HG02798 (cell line): ENCODE results near the gene DCAF17.
"Not testable (repeated sequence)": the region's sequence is repeated elsewhere in the genome, so short reads cannot be mapped to it uniquely, and the experiment has no call there.

ENCODE experiments used
- ATAC-seq: cut with Tn5 transposase; IDR thresholded peaks from one replicate; pipeline ENCODE4 v1.9.1; 2021; ENCODE audit warnings: mild to moderate bottlenecking; ENCODE audit not compliant: unreplicated experiment, poor library complexity

Gene DCAF17

GRCh38 chr2:171509945-171510731 is 76.1 kb downstream of the DCAF17 start:
- peak; percentile 86 for ATAC-seq

- no peak for ATAC-seq
Observed at GRCh38 chr2:171512014-171512413, 78.0 kb downstream of the DCAF17 start.

DNA sequence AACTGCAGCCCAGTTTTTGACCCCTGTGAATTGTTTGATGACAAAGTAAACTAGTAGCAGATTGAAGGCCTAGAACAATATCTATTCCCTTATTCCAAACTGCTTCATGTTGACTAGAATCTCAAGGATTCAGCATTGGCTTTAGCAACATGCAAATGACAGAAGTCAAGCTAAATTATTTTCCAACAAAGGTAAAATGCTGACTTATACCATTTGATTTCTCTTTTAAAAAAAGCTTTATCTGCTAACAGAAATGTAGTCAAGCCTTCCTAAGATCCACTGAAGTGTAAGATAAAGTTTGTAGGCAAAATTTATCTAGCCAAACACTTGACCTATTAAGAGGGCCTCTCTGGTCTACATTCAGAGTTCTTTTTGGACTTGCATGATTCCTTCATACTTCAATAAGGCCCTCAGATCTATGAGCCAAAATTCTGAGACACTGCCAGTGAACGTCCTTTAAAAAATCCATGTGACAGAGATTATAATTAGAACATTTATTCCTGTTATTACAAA is 78.7 kb downstream of the DCAF17 start:
- no peak for ATAC-seq

GRCh38 chr2:171513719-171514160 is 79.7 kb downstream of the DCAF17 start:
- ATAC-seq = peak; percentile 43

- no peak for ATAC-seq
Observed at GRCh38 chr2:171514908-171515582, 81.0 kb downstream of the DCAF17 start.

GRCh38 chr2:171515672-171516298 is 81.8 kb downstream of the DCAF17 start:
- ATAC-seq = no peak

DNA sequence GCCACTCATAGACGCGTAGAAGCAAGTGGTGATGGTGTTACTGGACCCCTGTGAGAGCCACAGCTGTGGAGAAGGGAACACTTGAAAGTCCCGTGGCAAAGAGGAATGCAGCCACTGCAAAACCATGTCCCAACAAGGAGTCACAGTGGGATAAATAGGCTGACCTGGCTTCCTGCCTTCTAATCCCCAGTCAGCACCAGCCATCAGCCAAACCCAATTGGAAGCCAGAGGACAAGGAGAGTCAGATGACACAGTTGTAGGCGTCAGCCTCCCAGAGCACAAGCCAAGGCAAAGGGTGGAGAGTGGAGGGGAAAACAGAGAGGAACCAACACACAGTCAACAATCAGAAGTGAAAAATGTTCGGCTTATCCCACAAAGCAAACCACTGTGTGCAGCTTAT is 82.8 kb downstream of the DCAF17 start:
- ATAC-seq = no peak

- ATAC-seq = no peak
Observed at GRCh38 chr2:171520471-171520870, 86.4 kb downstream of the DCAF17 start.

DNA sequence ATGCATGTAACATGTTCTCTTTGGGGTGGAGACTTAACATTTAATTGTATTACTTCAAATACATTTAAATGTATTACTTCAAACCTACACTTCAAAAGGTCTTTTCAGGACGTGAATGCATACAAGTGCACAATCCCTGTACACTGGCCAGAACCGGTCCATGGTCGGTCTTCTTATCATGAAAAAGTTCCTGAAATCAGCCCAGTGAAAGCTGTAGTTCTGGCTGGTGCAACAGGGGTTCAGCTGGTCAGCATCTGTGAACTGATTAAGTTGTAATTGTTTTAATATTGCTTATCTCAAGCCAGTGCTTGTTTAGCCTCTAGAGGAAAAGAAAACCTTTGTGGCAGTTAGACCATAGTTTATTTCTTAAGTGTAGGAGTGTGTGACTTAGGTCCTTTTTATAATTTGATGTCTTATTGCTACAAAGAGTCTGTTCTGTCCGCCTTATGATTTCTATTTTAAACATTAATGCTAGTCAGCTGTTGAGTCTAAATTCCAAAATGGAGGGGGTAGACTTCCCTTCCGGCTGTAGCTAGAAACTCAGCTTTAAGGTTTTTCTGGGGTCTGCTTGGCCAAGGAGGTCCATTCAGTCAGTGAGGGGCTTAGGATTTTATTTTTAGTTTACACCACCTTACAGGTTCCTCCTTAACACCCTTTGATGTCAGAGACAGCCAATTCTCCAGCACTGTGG is 87.5 kb downstream of the DCAF17 start:
- ATAC-seq = no peak

GRCh38 chr2:171522052-171522787 is 88.2 kb downstream of the DCAF17 start, which contains the start of gene CYBRD1:
Gene CYBRD1, plus strand, starts transcription at chr2:171522474. Its CDS starts 72 bp downstream, at chr2:171522546.
- ATAC-seq = peak; percentile 67

GRCh38 chr2:171522788-171523087 is 88.7 kb downstream of the DCAF17 start:
- peak; percentile 27 for ATAC-seq

DNA sequence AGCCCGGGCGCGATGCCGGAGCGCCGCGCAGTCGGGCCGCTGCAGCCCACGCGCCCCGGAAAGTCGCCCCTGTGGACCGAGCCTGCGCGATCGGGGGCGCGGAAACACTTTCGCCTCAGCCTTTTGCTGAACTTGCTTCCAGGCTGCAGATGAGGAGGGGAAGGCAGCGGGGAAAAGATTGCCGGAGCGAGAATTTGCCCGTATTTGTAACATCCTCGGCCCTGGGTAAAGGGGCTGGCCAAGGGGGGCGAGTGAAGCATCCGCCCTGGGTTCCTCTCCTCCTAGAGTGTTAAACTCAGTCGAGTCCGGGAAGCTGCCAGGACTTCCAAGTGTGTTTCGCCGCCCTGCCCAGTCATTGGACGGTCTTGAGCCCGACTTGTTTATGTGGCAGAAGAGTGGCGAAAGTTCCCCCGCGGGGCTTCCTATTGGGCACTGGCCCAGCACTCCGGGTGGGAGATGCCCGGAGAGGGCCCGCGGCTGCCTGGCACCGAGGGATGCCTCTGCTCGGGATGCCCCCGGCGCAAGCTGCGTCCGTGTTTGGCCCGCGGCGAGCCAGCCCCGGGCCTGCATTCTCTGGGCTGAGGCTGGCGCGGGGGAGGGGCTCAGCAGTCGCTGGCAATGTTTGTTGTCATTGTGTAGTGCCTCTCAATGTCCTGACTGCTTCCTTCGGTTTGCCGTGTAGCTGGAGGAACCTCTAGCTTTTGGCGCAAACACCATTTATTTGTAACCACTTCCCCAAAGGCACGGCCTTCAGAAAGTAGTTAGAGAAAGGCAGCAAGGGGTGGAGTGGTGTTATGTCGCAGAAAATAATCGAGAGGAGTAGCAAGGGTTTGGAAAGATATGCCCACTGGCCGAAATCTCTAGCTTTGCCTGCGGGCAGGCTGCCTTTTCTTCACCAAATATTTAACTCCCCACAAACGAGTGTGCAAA is 89.3 kb downstream of the DCAF17 start:
- peak; percentile 36 for ATAC-seq

GRCh38 chr2:171524018-171524401 is 90.0 kb downstream of the DCAF17 start:
- ATAC-seq = no peak

DNA sequence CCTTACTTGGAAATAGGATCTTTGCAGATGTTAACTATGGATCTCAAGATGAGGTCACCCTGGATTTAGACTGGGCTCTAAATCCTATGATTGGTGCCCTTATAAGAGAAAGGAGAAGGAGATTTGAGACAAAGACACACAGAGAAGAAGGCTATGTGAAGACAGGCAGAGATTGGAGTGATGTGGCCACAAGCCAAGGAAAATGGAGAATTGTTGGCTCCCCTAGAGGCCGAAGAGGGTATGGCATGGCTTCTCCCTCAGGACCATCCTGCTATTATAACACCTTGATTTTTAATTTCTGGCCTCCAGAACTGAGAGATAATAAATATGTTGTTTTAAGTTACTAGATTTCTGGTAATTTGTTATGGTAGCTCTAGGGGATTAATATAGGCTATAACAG is 95.9 kb downstream of the DCAF17 start:
- no peak for ATAC-seq

DNA sequence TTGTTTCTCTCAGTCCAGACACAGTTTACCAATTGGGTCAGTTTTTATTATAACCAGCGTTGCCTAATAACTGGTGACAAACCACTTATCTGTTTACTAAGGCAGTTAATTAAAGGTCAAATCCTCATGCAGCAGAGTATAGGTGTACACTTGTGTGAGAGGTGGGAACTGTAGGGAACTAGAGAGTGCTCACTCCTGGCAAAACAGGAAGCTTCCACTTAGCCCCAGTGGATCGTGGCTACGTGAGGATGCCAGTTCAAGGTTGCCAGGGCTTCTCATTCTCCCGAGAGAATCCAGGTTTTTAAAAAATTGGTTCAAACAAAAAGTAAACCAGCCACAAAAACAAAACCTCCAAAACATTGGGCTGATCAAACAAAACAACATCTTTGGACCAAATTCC is 96.4 kb downstream of the DCAF17 start:
- no peak for ATAC-seq

- not testable (repeated sequence) for ATAC-seq
Observed at GRCh38 chr2:171530859-171531258, 96.8 kb downstream of the DCAF17 start.

DNA sequence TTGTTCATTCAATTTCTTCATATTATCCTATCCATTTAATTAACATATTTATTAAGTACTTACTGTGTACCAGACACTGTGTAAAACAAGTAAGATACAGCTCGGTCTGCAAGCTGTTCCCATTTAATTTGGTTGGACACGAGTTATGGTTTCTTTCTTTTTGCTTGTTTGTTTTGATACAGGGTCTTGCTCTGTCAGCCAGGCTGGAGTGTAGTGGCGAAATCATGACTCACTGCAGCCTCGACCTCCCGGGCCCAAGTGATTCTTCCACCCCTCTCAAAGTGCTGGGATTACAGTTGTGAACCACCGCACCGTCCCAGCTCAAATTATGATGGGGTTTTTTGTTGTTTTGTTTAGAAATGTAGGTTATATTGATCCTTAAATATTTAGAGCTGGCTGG is 97.3 kb downstream of the DCAF17 start:
- ATAC-seq = no peak

DNA sequence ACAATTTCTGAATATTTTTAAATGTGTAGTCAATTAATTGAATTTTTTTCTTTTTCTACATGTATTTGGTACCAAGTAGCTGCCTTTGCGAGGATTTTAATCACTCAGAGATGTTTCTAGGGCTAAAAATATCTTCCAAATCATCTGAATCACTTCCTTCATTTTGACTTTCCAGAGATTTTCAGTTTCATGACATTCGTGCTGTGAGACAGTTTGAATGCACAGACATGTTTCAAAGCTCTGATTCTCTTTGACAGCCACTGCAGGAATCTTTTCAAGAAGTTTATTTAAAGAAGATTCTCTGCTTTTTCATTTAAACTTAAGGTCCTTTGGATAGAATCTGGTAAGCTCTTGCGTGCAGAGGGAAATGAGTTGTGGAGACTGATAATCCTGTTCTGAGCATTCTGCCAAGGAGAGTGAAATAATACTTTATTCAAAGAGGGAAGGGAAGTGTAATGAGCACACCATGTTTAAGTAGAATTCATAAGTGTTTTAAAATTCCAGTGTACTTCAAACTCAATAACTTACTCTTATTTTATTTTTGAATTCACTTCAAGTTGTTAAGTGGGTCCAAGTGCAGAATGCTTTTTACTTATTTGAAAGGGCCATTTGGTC is 97.9 kb downstream of the DCAF17 start:
- ATAC-seq = no peak
